RKO (cell line): ENCODE measurements around the gene CELF1.

Source experiments
- DNase-seq: peaks from one replicate; pipeline ENCODE4 v3.0.0-alpha.2; 2016; ENCODE audit warnings: low spot score

The CELF1 gene

DNA sequence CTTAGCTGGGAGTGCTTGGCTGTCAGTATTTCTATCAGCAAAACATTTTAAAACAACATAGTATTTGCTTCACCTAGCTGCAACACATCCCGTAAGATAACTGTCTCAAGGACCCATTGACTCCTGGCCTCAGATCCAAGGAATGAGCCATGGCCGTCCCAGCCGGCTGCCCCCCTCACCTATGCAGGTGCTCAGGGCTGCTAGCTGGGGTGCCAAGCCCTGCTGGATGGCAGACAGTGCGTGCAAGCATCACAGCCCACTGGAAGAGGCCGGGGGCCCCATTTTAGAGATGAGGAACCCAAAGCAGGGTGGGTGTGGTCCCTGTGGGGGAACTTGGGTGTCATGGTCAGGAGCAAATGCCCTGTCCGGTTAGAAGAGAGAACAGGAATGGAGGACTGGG, 135.2 kb downstream of the CELF1 start:
- no peak for DNase-seq

- peak; percentile 51 for DNase-seq
Measured at GRCh38 chr11:47415949-47416472, 136.9 kb downstream of the CELF1 start.
